ENCODE measurements around the gene COL13A1. TPM values are rescaled to one million over a fixed set of nuclear protein-coding genes. Genes with fewer than 3 reads are reported as not detected.

The COL13A1 gene
- 1 to 10 TPM; 1.2 to 4.2 (median 2.6) TPM for total RNA-seq

DNA sequence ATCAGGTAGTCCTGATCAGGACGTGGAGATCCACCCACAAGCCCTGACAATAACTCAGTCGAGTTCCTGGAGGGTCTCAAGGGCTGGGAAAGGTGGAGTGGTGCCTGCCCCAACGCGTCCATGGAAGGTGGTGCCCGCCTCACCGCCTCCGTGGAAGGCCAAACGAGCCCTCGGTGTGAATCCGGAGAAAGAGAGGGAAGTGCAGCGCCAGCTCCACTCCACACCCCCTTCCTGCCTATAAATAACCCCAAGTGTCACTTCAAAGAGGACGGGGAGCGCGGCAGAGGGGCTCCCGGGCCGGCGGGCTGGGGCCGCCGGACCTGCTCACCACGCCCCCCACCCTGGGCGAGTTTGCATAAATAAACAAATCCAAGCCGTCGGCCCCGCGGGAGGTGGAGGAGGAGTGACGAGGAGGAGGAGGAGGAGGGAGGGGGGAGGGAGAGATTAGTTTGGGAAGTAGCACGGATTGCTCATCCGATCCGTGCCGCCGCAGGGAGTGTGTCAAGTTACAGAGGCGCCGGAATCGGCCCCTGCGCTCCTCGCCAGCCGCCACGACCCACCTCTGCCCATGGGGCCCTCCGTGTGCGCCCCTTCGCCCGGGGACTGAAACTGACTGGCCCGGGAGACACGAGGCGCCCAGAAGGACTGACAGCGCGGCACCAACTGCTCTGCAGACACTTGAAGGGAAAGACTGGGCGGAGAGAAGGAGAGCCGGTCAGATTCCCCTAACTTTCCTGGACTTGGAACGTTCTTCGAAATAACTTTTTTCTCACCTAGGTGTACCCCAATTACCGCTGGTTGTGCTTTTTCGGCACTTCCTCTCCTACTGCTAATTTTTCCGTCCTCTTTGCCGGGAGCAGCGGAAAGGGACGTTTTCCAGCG lies at the start of gene COL13A1:
Gene COL13A1 (plus strand): TSS at position 473 of the 882 bp plus-strand sequence. CDS start 518 bp downstream, outside the sequence.
- no peaks in the 10 kb centered on the region for H3K9me3 ChIP-seq
- H3K4me3 ChIP-seq = peak within 1 kb of the TSS; percentile 58 to 63 (median 59)
- no peaks in the 10 kb centered on the region for H3K36me3 ChIP-seq
- no peak for DNase-seq (ENCODE audit: extremely low spot score)
- H3K27ac ChIP-seq (replicated peaks in 1 of 4) = peak within 1 kb of the TSS in 2 of 4 donors; percentile 39 to 53
- WGBS = 2% methylated on average over 50 of the region's 58 CpGs
- peaks cover 19 to 32% (median 27%) of the 10 kb centered on the region in 4 donors for H3K4me1 ChIP-seq
- peaks cover 0 to 28% (median 8%) of the 10 kb centered on the region in 4 donors for H3K27me3 ChIP-seq
- no peak for TF ChIP-seq POLR2A (IDR thresholded peaks at IDR 0.05; ENCODE audit: low read depth)
- TF ChIP-seq EP300 (IDR thresholded peaks at IDR 0.05) = no peak
- TF ChIP-seq POLR2AphosphoS5 (IDR thresholded peaks at IDR 0.05) = no peak
- TF ChIP-seq, protein P1, sequence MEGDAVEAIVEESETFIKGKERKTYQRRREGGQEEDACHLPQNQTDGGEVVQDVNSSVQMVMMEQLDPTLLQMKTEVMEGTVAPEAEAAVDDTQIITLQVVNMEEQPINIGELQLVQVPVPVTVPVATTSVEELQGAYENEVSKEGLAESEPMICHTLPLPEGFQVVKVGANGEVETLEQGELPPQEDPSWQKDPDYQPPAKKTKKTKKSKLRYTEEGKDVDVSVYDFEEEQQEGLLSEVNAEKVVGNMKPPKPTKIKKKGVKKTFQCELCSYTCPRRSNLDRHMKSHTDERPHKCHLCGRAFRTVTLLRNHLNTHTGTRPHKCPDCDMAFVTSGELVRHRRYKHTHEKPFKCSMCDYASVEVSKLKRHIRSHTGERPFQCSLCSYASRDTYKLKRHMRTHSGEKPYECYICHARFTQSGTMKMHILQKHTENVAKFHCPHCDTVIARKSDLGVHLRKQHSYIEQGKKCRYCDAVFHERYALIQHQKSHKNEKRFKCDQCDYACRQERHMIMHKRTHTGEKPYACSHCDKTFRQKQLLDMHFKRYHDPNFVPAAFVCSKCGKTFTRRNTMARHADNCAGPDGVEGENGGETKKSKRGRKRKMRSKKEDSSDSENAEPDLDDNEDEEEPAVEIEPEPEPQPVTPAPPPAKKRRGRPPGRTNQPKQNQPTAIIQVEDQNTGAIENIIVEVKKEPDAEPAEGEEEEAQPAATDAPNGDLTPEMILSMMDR (IDR thresholded peaks at IDR 0.05) = no peak
- intact Hi-C loops (cut with DNase I) = loop anchor here (5.0 kb wide), 1 partner anchor 159 kb away; no protein-coding TSS in a partner anchor

DNA sequence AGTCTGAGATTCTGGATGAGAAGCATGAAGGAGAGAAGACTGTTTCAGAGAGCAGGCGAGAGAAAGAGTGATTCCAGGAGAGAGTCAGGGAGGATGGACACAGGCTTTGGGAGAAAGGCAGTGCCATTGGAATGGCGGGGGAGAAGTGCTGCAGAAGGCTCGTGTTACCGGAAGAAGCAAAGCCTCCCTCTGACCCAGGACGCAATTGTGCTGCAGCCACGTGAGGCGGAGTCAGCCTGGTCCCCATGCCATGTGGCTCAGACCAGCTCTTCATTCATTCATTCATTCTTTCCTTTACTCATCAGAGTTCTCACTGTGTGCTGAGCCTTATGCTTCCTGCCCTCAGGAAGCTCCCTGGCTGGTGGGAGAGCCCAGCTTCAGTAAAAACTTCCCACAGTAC lies 49.2 kb upstream of the COL13A1 start:
- Histone ChIP-seq H3K27me3 (peaks cover 0 to 11% (median 0%) of the 10 kb centered on the region in 4 donors), H3K4me1 (peaks cover 0 to 2% (median 0%) of the 10 kb centered on the region in 4 donors), H3K36me3 (no peaks in the 10 kb centered on the region), H3K27ac (replicated peaks in 1 of 4) (no peak overlapping the region), H3K9me3 (no peaks in the 10 kb centered on the region), H3K4me3 (no peak overlapping the region)
- 91% methylated on average over 7 of the region's 7 CpGs for WGBS
- no peak for DNase-seq (ENCODE audit: extremely low spot score)
- intact Hi-C loops (cut with DNase I) = no loop called here
- TF ChIP-seq, protein P1 (IDR thresholded peaks at IDR 0.05) = no peak
- TF ChIP-seq POLR2AphosphoS5 (IDR thresholded peaks at IDR 0.05) (no peak), POLR2A (IDR thresholded peaks at IDR 0.05; ENCODE audit: low read depth) (no peak), EP300 (IDR thresholded peaks at IDR 0.05) (no peak)

DNA sequence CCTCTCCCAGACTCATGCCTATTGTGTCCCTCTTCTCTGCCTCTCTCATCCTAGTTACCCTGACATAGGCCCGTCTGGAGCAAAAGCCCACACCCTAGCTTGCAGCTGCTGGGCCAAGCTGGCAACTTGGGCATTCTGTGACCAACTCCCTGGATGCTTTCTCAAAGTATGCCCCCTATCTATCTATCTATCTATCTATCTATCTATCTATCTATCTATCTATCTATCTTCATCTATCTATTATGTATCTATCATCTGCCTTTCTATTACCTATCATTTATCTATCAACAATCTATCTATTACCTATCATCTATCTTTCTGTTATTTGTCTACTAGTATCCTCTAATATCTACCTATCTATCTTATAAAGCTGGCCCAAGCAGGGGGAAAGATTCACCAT lies 45.4 kb upstream of the COL13A1 start:
- no peaks in the 10 kb centered on the region for H3K9me3 ChIP-seq
- no peak overlapping the region for H3K27ac ChIP-seq (replicated peaks in 1 of 4)
- peaks cover 0 to 11% (median 2%) of the 10 kb centered on the region in 4 donors for H3K4me1 ChIP-seq
- H3K4me3 ChIP-seq = no peak overlapping the region
- no peaks in the 10 kb centered on the region for H3K36me3 ChIP-seq
- DNase-seq (ENCODE audit: extremely low spot score) = no peak
- WGBS = 100% methylated on average over 1 of the region's 1 CpG
- TF ChIP-seq, protein P1 (IDR thresholded peaks at IDR 0.05) = no peak
- TF ChIP-seq POLR2AphosphoS5 (IDR thresholded peaks at IDR 0.05) (no peak), EP300 (IDR thresholded peaks at IDR 0.05) (no peak), POLR2A (IDR thresholded peaks at IDR 0.05; ENCODE audit: low read depth) (no peak)
- intact Hi-C loops (cut with DNase I) = no loop called here
- H3K27me3 ChIP-seq = peaks cover 0 to 6% (median 0%) of the 10 kb centered on the region in 4 donors

DNA sequence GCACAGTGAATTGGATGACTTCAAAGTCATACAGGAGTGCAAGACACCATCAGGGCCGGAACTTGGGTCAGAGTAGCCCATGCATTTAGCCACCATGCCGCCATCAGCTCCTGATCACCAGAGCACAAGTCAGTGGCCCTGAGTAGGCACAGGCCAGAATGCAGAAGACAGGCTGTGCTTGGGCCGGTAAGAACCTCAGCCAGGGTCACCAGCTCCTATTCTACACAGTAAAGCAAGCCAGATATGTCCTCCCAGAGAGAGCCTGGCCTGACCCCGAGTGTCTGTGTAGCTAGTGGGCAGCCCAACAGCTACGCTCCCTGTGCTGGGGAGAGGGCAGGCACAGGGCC lies 44.5 kb upstream of the COL13A1 start:
- Histone ChIP-seq H3K36me3 (no peaks in the 10 kb centered on the region), H3K27me3 (peaks cover 0 to 9% (median 0%) of the 10 kb centered on the region in 4 donors), H3K4me3 (no peak overlapping the region), H3K9me3 (no peaks in the 10 kb centered on the region), H3K27ac (replicated peaks in 1 of 4) (no peak overlapping the region), H3K4me1 (peaks cover 0 to 11% (median 2%) of the 10 kb centered on the region in 4 donors)
- 86% methylated on average over 5 of the region's 5 CpGs for WGBS
- DNase-seq (ENCODE audit: extremely low spot score) = no peak
- intact Hi-C loops (cut with DNase I) = no loop called here
- TF ChIP-seq, protein P1 (IDR thresholded peaks at IDR 0.05) = no peak
- TF ChIP-seq POLR2AphosphoS5 (IDR thresholded peaks at IDR 0.05) (no peak), EP300 (IDR thresholded peaks at IDR 0.05) (no peak), POLR2A (IDR thresholded peaks at IDR 0.05; ENCODE audit: low read depth) (no peak)
